C1 segment of cervical spinal cord (tissue), 14 donors: ENCODE measurements around the gene GRAMD1A.
"Not testable (repeated sequence)": the region's sequence is repeated elsewhere in the genome, so short reads cannot be mapped to it uniquely, and the experiment has no call there.

Source experiments
- DNase-seq, 14 donors: peaks; one replicate each; lab custom pipeline; 2025; lab: John Stamatoyannopoulos, UW

Gene GRAMD1A

DNA sequence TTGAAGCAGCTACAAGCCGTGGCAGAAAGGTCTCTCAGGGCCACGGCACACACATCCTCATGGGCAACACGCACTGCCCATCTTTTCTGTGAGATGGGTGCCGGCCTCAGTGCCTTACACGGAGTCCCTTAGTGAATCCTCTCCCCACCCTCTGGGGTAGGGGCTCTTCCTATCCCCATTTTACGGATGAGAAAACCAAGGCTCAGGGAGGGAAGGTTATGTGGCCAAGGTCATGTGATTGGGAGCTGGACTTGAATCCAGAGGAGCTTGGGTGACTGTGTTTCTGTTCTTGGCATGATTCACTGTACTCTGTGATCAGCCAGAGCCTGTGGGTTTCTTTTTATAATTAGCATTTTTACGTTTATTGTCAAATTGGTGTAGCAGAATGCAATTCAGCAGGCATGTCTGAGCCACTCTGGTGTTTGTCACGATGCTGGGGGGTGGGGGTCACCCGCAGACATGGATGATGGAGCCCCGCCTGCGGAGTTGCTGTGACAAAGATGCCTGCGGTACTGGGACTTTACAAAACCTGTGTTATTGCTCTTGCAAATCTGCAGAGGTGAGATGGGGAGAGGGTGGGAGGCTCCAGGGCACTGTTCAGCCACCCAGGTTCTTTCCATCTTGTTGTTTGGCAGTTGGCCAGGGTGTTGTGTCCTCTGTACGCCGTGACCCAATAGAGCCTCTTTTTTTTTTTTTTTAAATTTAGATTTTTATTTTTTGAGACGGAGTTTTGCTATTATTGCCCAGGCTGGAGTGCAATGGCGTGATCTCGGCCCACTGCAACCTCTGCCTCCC lies 34.7 kb downstream of the GRAMD1A start:
- peak in 1 of 14 donors; percentile 48 for DNase-seq

GRCh38 chr19:35037716-35038622 lies 37.8 kb downstream of the GRAMD1A start:
- DNase-seq, result peak in 9 of 14 donors; percentile 32 to 93 (median 50)

GRCh38 chr19:35038623-35039512 lies 38.7 kb downstream of the GRAMD1A start:
- DNase-seq, result peak in 1 of 14 donors; percentile 33

DNA sequence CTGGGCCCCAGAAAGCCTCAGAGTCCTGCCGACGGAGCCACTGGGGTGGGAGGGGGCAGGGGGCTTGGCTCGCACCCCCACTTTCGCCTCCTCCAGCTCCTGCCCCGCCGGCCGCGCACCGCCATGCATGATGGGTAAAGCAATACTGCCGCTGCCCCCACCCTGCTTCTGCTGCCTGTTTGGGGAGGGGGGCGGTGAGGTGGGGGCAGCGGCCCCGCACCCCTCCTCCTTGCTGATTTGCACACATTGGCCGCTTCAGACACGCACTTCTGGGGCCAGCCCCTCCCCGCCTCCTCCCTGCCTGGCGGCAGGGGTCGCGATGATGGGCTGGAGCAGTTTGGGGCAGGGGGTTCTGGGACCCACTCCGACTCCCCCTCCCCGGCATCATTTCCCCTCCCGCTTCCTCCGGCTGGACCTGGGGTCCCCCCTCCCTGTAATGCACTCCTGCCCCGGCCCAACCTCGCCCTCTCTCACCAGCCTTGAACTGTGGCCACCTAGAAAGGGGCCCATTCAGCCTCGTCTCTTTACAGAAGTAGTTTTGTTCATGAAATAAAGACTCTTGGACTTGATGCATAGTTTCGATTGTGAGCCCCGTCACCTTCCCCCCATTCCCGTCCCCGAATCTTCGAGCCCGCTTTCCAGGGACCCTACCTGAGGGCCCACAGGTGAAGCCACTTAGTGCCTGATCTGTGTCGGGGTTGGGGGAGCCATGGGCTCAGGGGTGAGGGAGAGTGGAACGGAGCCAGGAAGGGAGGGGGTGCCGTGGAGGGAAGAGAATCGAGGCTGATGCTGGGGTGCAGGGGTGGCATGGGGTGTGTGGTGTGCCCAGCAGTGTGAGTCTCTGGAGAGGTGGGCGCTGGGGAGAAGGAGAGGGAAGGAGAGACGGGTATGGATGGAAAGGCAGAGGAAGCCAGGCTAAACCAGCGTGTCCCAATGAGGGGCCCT lies 40.0 kb downstream of the GRAMD1A start:
- DNase-seq, result no peak

GRCh38 chr19:35040826-35041547 lies 40.9 kb downstream of the GRAMD1A start:
- peak in 12 of 14 donors; percentile 18 to 87 (median 66) for DNase-seq

- DNase-seq, result no peak
These were observed 41.5 kb downstream of the GRAMD1A start, which contains the start of gene HPN for GRCh38 chr19:35041548-35042055. HPN (plus strand) TSS chr19:35041721; CDS start chr19:35042507, 786 bp downstream.

GRCh38 chr19:35042056-35042730 lies 42.1 kb downstream of the GRAMD1A start:
- DNase-seq, result no peak

DNA sequence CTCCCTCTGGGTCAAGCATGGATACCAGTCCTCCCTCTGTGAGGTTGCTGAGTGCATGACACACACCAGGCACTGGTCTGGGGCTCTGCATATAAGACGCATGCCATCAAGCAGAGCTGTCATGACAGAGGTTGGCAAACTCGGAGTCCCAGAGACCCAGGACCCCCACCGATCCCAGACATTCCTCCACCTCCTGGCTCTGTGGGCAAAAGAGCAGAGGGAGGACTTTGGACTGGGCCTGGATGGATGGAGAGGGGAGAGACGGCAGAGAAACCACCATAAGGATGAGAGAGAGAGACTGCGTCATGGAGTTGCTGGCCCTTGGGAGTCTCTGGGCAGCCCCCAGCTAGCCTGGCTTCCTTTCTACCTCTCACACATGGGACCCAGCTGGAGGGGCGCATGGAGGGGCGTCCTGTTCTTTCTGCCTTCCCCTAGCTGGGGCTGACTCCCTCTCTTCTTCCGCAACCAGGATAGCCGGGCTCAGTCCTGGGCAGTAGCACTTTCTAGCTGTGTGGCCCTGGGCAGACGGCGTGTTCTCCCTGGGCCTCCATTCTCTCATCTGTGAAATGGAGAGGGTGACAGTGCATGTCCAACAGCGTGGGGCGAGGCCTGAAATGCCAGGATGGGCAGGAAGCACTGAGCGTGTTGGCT lies 43.0 kb downstream of the GRAMD1A start:
- DNase-seq, result no peak

GRCh38 chr19:35043906-35044305 lies 43.8 kb downstream of the GRAMD1A start:
- no peak for DNase-seq

GRCh38 chr19:35044317-35045117 lies 44.4 kb downstream of the GRAMD1A start:
- DNase-seq, result peak in 12 of 14 donors; percentile 20 to 81 (median 62)

DNA sequence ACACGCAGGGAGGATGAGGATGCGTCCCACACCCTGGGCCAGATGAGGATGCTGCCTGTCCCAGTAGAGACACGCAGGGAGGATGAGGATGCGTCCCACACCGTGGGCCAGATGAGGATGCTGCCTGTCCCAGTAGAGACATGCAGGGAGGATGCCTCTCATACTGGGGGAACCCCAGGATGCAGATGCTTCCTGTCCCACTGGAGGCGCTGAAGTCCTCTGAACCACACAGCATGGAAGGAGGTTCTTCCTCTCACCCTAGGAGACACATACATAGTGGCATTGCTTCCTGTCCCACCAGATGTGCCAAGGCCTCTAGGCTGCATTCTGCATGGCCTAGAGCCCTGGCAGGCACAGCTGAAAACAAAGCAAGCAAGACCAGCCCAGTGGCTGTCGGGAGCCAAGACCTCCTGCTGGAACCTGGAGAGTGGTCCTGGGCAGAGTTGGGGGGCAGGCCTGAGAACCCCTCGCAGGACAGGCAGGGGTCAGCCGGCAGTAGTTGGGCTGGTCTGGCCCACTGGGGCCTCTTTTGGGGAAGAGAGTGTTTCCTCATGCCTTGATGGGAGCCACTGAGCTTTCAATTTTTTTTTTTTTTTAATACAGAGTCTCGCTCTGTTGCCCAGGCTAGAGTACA lies 45.7 kb downstream of the GRAMD1A start:
- peak in 7 of 14 donors; percentile 24 to 52 (median 34) for DNase-seq

DNA sequence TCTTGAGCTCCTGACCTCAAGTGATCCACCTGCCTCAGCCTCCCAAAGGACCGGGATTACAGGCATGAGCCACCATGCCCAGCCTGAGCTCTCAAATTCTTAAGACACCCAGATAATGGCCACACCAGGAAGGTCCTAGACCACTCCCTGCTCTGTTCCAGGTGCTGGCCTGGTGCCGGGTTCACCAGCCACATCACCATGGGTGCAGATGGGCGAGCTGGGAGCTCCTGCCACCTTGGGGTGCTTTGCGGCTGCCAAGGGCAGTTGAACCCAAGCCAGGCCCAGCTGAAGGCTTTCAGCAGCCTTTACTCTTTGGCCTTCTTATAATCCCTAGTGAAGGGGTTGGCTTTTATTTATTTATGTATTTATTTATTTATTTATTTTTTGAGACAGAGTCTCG lies 46.3 kb downstream of the GRAMD1A start:
- no peak for DNase-seq

DNA sequence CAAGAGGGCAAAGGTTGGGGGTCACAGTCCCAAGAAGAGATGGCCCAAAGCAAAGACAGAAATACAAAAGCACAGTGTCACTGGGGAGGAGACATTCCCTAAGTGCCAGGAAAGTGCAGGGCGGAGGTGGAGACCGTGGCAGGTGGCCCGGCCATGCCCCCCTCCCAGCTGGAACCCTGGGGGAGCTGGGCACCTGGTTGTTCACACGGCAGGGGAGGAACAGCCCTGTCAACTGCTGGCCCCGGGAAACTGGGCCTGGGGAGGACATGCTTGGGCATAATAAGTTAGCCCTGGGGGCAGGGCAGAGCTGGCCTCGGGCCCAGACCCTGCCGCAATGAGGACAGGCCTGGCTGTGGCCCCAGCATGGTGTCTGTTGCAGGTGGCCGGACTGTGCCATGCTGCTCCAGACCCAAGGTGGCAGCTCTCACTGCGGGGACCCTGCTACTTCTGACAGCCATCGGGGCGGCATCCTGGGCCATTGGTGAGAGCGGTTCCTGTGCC lies 48.8 kb downstream of the GRAMD1A start:
- DNase-seq, result peak in 12 of 14 donors; percentile 39 to 88 (median 73)

DNA sequence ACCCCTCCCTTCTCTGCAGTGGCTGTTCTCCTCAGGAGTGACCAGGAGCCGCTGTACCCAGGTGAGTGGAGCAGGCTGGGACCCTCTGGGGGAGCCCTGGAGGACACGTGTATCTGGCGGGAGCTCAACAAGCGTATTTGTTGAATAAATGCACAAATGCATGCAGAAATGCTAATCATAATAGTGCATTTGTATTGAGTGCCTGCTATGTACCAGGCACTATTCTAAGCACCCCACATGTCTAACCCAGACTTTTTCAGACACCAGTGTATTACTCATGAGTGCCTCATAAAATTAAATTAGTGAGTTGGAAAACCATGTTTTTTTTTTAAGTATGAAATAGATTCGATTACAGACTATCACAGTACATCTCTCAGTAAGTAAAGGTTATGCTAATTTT lies 49.3 kb downstream of the GRAMD1A start:
- DNase-seq, result no peak

- not testable (repeated sequence) for DNase-seq
These were observed 50.5 kb downstream of the GRAMD1A start for GRCh38 chr19:35050662-35051061.

GRCh38 chr19:35051268-35051667 lies 51.1 kb downstream of the GRAMD1A start:
- not testable (repeated sequence) for DNase-seq
